GM12864 (cell line): Measurements from ENCODE around the gene POLR2C.

Source experiments
- DNase-seq: peaks from one replicate; pipeline ENCODE4 v3.0.0-alpha.2; 2011; ENCODE audit warnings: low read depth
- H3K4me3 ChIP-seq: 2 replicates; pipeline ENCODE4 v1.5.1; 2011; ENCODE audit warnings: mild to moderate bottlenecking, low read depth, low read length, control low read depth
- CTCF ChIP-seq: IDR thresholded peaks from 2 replicates; pipeline ENCODE4 v1.5.1; 2011; ENCODE audit warnings: low read depth, mild to moderate bottlenecking, moderate library complexity, low read length, control low read depth, inconsistent platforms; ENCODE audit errors: missing control alignments

Gene POLR2C

DNA sequence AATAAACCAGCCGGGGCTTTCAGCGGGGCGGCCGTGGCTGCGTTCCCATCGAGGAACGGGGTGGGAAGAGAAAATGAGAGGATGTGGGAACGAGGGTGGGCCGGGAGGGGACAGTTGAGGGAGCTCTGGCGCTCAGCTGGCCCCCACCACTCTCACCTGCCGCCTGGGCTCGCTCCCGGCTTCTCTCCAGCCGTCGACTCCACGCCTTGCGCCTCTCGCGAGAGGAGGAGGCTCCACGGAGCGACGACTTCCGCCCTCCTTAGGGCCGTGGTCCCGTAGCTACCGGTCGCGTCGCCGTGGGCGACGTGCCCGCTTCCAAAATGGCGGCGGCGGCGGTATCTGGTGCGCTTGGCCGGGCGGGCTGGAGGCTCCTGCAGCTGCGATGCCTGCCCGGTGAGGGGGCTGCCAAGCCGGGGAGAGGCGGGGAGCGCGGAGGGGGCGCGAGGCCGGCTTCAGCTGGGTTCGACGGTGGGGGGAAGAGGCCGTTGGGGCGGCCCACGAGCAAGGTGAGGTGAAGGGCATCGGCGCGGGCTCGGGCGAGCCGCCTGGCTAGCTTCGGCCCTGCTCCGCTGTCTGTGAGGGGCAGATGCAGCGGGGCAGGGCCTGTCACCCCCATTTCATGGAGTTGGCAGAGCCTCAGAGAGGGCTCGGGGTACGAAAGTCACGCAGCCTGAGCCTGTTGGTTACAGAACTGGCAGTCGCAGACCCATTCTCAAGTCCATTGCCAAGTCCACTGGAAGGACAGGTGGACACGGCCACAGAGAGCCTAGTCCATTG, 15.1 kb upstream of the POLR2C start, which contains the start of the genes CIAPIN1 and COQ9:
Gene CIAPIN1 (minus strand): TSS at position 200 of the 777 bp plus-strand sequence. CDS start 6,457 bp downstream, outside the sequence.
Gene COQ9 (plus strand): TSS at position 294 of the 777 bp plus-strand sequence. CDS start 27 bp downstream, at position 321.
- TF ChIP-seq CTCF, result no peak
- DNase-seq, result peak; percentile 78

DNA sequence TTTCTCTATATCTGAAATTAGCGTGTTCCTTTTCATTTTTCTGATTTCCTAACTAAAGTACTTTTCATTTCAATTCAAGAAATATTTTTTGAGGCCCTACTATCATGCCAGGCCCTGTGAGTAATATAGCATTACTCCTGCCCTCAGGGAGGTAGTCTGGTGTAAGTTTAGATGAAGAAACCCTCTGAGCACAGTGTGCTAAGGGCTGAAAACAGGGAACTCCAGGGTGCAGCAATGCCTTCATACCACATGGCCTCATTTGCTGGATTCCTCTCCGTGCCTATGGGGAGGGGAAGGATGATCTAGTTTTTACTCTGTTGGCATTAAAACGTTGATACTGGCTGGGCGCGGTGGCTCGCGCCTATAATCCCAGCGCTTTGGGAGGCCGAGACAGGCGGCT, 10.5 kb upstream of the POLR2C start:
- no peak overlapping the region for H3K4me3 ChIP-seq
- DNase-seq, result no peak
- no peak for TF ChIP-seq CTCF

More for the DNA sequence above, 15.1 kb upstream of the POLR2C start, which contains the start of the genes CIAPIN1 and COQ9:
- H3K4me3 ChIP-seq, result peak within 1 kb of the TSS; percentile 80

DNA sequence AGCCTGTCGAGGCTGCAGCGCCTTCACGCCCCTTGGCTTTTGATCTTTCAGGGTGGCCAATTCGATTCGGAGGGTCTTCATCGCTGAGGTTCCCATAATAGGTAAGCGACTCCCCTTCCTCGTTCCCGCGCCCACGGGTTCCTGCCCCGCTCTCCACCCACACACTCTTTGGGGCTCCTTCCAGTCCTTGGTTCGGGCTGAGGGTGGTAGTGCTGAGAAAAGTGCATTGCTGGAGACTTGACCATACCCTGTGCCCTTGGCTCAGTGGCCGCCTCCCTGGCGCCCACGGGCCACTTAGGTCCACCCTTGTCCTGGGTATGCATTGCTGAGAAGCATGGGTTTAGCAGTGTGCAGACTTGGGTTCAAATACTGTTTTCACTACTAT, 491 bp downstream of the POLR2C start:
- peak overlapping the region; percentile 88 for H3K4me3 ChIP-seq
- TF ChIP-seq CTCF, result no peak
- DNase-seq, result no peak

DNA sequence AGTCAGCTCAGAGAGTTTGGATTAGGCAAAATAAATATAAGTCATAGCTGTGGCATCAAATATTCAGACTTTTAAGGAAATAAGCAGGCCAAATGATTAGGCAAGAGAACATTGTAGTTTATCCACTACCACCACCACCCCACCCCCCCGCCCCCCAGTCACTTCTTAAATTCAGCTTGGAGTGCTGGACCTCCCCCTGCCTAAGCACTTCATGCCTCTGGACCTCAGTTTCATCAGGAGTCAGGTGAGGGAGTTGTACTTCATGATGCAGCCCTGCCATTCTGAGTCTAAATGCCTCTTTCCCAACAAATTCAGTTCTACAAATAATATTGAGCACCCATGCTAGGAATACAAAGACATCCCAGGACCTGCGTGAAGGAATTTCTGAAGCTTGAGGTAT, 2.0 kb downstream of the POLR2C start:
- H3K4me3 ChIP-seq, result no peak overlapping the region
- DNase-seq, result no peak
- no peak for TF ChIP-seq CTCF

GRCh38 chr16:57468346-57468745, 5.9 kb downstream of the POLR2C start:
- no peak for TF ChIP-seq CTCF
- no peak for DNase-seq
- H3K4me3 ChIP-seq, result no peak overlapping the region

DNA sequence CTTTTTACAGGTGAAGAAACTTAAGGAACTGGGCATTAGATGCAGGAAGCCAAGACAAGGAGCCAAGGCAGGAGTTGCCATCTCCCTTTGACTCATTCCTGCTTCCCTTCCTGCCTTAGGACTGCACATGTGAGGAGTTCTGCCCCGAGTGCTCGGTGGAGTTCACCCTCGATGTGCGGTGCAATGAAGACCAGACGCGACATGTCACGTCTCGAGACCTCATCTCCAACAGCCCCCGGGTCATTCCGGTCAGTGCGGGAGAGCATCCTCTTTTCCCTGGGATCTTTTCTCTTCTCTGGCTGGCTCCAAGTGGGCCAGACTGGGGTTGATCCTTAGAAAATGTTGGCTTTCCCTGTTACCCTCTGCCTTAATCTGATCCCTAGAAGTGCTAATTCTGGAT, 6.6 kb downstream of the POLR2C start:
- DNase-seq, result no peak
- no peak overlapping the region for H3K4me3 ChIP-seq
- TF ChIP-seq CTCF, result no peak
